A549 (cell line): ENCODE results near the gene TTI1. TPM values are rescaled to one million over a fixed set of nuclear protein-coding genes. Genes with fewer than 3 reads are reported as not detected.

Source experiments
- ATAC-seq, 2 experiments: fragments of 200-7000 bp in 1 of 2; fragments of >200 bp in 1 of 2; cut with Nextera tagmentation in 1 of 2; cut with Tn5 transposase in 1 of 2; 3 replicates each; pipeline versions ENCODE4 v1.8.0 to v1.9.1; 2018 to 2020; ENCODE audit warnings: mild to moderate bottlenecking in 1 of 2, moderate library complexity in 1 of 2
- CTCF ChIA-PET: fragments of 300-600 bp; sonication (Branson Sonifier 250); formaldehyde crosslinking; extraction: SDS; loops from one replicate; lab custom pipeline; 2021; ENCODE audit warnings: antibody characterized with exemption, inconsistent platforms; lab: Yijun Ruan, JAX
- POLR2A ChIA-PET: fragments of 350-600 bp; formaldehyde crosslinking; extraction: SDS; loops from one replicate; lab custom pipeline; 2021; ENCODE audit warnings: antibody characterized with exemption, inconsistent platforms; lab: Yijun Ruan, JAX
- DNase-seq, 2 experiments: peaks; one replicate each; pipeline versions ENCODE4 v3.0.0 to v3.0.0-alpha.2; 2011 to 2016; ENCODE audit warnings: low read depth in 1 of 2, low spot score in 1 of 2
- FAIRE-seq: peaks from 2 replicates; lab custom pipeline; 2011; peaks lifted over from hg19 to GRCh38; lab: Jason Lieb, UNC
- H3K27ac ChIP-seq, 2 experiments: fragments of >200 bp; sonication (Bioruptor Twin); formaldehyde crosslinking; 3 replicates each; pipeline ENCODE4 v1.5.1; 2016 to 2017
- H3K4me1 ChIP-seq: fragments of >200 bp; sonication (Bioruptor Twin); formaldehyde crosslinking; 3 replicates; pipeline ENCODE4 v1.6.1; 2016
- H3K4me2 ChIP-seq: fragments of >200 bp; sonication (Bioruptor Twin); formaldehyde crosslinking; 3 replicates; pipeline ENCODE4 v1.6.1; 2016
- H3K4me3 ChIP-seq: fragments of >200 bp; sonication (Bioruptor Twin); formaldehyde crosslinking; 3 replicates; pipeline ENCODE4 v1.5.1; 2016
- H3K9me3 ChIP-seq: fragments of >200 bp; sonication (Bioruptor Twin); formaldehyde crosslinking; 3 replicates; pipeline ENCODE4 v1.6.1; 2016
- CEBPB ChIP-seq, 2 experiments: fragments of >200 bp in 1 of 2; sonication (Bioruptor Twin) in 1 of 2; formaldehyde crosslinking in 1 of 2; IDR thresholded peaks; 2 replicates each; pipeline ENCODE4 v1.6.1; 2012 to 2016
- FOSB ChIP-seq: fragments of 250-450 bp; sonication (Bioruptor Pico); IDR thresholded peaks from 2 replicates; pipeline ENCODE4 v1.5.0; 2020; ENCODE audit warnings: mild to moderate bottlenecking, moderate library complexity
- FOXS1 ChIP-seq: fragments of 250-450 bp; sonication (Bioruptor Pico); IDR thresholded peaks from 2 replicates; pipeline ENCODE4 v1.5.0; 2020; ENCODE audit warnings: mild to moderate bottlenecking, moderate library complexity
- HDAC2 ChIP-seq: fragments of 200-600 bp; sonication (generic); IDR thresholded peaks from 2 replicates; pipeline ENCODE4 v1.6.1; 2016
- JUNB ChIP-seq: fragments of >200 bp; sonication (Bioruptor Twin); formaldehyde crosslinking; IDR thresholded peaks from 2 replicates; pipeline ENCODE4 v1.6.1; 2016
- MYC ChIP-seq: IDR thresholded peaks from 2 replicates; pipeline ENCODE4 v1.6.1; 2012; ENCODE audit warnings: mild to moderate bottlenecking, inconsistent platforms, low read length, improper control_type of control experiment, borderline replicate concordance
- NFE2L2 ChIP-seq: fragments of 150-350 bp; conservative IDR thresholded peaks from 2 replicates; pipeline ENCODE4 v1.6.1; 2014; ENCODE audit warnings: low read length
- NPAS2 ChIP-seq: fragments of 250-450 bp; sonication (Bioruptor Pico); IDR thresholded peaks from 2 replicates; pipeline ENCODE4 v1.8.0; 2022; ENCODE audit warnings: mild to moderate bottlenecking, moderate library complexity, borderline replicate concordance
- NR3C1 ChIP-seq: fragments of >200 bp; sonication (Bioruptor Twin); formaldehyde crosslinking; IDR thresholded peaks from 3 replicates; pipeline ENCODE4 v1.6.1; 2017
- RAD21 ChIP-seq, 2 experiments: fragments of >200 bp in 1 of 2; sonication (Bioruptor Twin) in 1 of 2; formaldehyde crosslinking in 1 of 2; IDR thresholded peaks in 1 of 2; conservative IDR thresholded peaks in 1 of 2; 2 replicates in 1 of 2; 3 replicates in 1 of 2; pipeline ENCODE4 v1.6.1; 2012 to 2018; ENCODE audit warnings: inconsistent platforms in 1 of 2
- RNF2 ChIP-seq: fragments of 200-600 bp; sonication (generic); IDR thresholded peaks from 2 replicates; pipeline ENCODE4 v1.6.1; 2016; ENCODE audit warnings: low read depth, mild to moderate bottlenecking, antibody characterized with exemption, moderate library complexity, borderline replicate concordance
- SMC3 ChIP-seq: fragments of >200 bp; sonication (Bioruptor Twin); formaldehyde crosslinking; IDR thresholded peaks from 3 replicates; pipeline ENCODE4 v1.6.1; 2018; ENCODE audit warnings: inconsistent platforms
- SREBF2 ChIP-seq: fragments of 450-650 bp; IDR thresholded peaks from 2 replicates; pipeline ENCODE4 v1.6.1; 2014; ENCODE audit warnings: mild to moderate bottlenecking, moderate library complexity
- TFCP2L1 ChIP-seq: fragments of 250-450 bp; sonication (Bioruptor Pico); IDR thresholded peaks from 2 replicates; pipeline ENCODE4 v1.5.0; 2021; ENCODE audit warnings: mild to moderate bottlenecking
- TP53 ChIP-seq: fragments of 250-450 bp; sonication (Bioruptor Pico); IDR thresholded peaks from 2 replicates; pipeline ENCODE4 v1.5.0; 2021; ENCODE audit warnings: mild to moderate bottlenecking, moderate library complexity
- ZFP36 ChIP-seq: fragments of 450-650 bp; IDR thresholded peaks from 2 replicates; pipeline ENCODE4 v1.6.1; 2014; ENCODE audit warnings: borderline replicate concordance; ENCODE audit not compliant: partially characterized antibody
- ZSCAN20 ChIP-seq: fragments of 250-450 bp; sonication (Bioruptor Pico); IDR thresholded peaks from 2 replicates; pipeline ENCODE4 v1.8.0; 2022; ENCODE audit warnings: mild to moderate bottlenecking, moderate library complexity
- WGBS: methylation state at CpG from one replicate; pipeline ENCODE4 v1.1.6; 2017; ENCODE audit errors: missing lambda C conversion rate; 5-methylcytosine and 5-hydroxymethylcytosine counted together
- polyA plus RNA-seq, 4 experiments: library from polyadenylated mRNA; depleted of rRNA in 3 of 4; stranded (reverse); fragments of >200 nt; fragmentation: RNase III in 1 of 4; extraction: RNeasy Plus Mini Kit Qiagen cat#74134 plus additional on column Dnase treatment in 1 of 4; gene quantifications; 2 replicates in 3 of 4; 3 replicates in 1 of 4; pipeline ENCODE4 v1.2.3, GENCODE V29; 2011 to 2017
- TF ChIP-seq, protein P1 (sequence below): fragments of 250-450 bp; sonication (Bioruptor Pico); IDR thresholded peaks from 2 replicates; pipeline ENCODE4 v1.5.0; 2021; ENCODE audit warnings: mild to moderate bottlenecking, moderate library complexity, borderline replicate concordance
- TF ChIP-seq, protein P2 (sequence below): fragments of 200-600 bp; sonication (generic); IDR thresholded peaks from 2 replicates; pipeline ENCODE4 v1.6.1; 2016; ENCODE audit warnings: antibody characterized with exemption, mild to moderate bottlenecking, moderate library complexity
- TF ChIP-seq, protein P3 (sequence below): fragments of 450-650 bp; IDR thresholded peaks from 2 replicates; pipeline ENCODE4 v1.6.1; 2014; ENCODE audit warnings: antibody characterized with exemption

The TTI1 gene
- polyA plus RNA-seq, 2 of the 4 experiments (the other 2 are of a cell fraction), result 20.6 to 27.9 TPM

DNA sequence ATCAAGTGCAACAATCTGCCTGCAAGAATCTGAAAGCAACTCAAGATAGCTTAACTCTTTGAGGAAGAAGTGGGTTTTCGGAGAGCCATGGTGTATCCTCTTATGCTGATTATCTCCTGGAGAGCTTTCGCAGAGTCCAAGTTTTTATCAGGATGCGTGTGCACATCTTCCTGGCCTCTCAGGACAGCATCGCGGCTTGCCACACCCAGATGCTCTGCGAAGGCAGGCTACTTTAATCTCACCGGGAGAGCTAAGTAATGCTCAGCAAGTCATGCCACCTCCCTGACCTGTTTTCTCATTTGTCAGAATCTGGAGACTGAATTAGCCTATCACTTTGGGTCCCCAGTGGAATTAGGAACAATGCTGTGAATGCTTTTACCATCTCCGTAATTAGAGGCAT is 52.9 kb downstream of the TTI1 start:
- DNase-seq (no peak), FAIRE-seq (no peak), ATAC-seq (no peak)
- Histone ChIP-seq H3K9me3 (no peaks in the 10 kb centered on the region), H3K4me2 (no peak overlapping the region), H3K4me3 (no peak overlapping the region), H3K27ac (no peak overlapping the region), H3K4me1 (no peaks in the 10 kb centered on the region)
- no peak for TF ChIP-seq HDAC2
- TF ChIP-seq TFCP2L1 (CRISPR knock-in tag), result no peak
- no peak for TF ChIP-seq TP53
- POLR2A ChIA-PET, result no interaction called here
- 89% methylated on average over 8 of the region's 8 CpGs for WGBS
- CTCF ChIA-PET, result interaction anchor here (0.9 to 4.2 kb wide), 7 partner anchors 13 to 416 kb away, joined by 3 to 41 read pairs (median 4); partner anchors contain the start of gene VSTM2L

DNA sequence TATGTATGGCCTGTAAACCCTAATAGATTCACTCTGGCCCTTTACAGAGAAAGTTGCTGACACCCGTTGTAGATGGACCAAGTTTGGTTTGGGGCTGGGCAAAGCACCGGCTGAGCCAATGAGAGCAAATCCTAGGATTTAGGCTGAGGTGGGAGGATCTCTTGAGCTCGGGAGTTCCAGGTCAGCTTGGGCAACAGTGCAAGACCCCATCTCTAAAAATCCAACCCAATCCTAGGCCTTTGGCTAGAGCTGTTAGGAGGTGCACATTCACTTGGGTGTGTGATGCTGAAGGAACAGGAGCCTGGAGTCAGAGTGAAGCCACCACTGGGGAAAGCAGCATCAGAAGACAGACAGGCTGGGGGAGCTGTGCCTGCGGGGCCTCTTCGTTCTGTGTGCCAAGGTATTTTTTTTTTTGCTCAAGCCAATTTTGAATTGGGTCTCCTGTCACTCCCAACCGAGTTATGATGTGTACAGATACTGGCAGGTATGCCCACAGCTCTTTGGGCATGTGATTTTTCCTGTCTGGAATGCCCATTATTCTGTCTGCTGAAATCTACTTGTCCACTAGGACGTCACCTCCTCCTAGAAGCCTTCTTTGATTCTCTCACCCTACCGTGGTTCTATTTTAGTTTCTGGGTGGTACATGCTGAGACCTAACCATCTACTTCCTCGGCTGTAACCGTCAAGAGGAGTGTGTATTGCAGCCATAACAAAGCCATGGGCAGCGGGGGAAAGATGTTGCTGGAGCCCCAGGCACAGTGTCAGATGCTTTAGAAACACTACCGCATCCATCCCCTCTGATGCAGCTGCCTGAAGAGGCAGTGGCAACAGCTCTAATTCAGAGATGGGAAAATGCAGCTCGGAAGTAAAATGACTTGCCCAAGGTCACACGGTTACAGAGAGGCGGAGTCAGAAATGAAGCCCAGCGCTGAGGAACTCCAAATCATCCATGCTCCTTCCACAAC is 54.0 kb downstream of the TTI1 start:
- WGBS, result 84% methylated on average over 16 of the region's 16 CpGs
- DNase-seq, result no peak

DNA sequence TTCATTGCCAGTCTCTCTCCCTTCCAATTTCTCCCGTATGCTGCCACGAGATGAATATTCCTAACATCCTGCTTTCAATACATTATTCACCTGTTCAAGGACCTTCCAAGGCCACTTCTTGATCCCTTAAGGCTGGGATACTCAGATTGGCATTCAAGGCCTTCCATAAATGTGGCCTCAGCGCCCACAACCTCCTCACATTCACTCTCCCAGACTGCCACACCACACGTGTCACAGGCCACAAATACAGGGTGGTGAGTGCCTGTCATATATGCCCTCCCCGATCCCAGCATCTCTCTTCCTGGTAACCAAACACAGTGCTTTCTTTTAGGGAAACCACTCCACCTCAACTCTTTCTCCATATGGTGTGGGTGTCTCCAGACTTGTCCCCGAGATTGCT is 55.5 kb downstream of the TTI1 start:
- FAIRE-seq (no peak), DNase-seq (no peak), ATAC-seq (no peak)
- no peak overlapping the region for H3K27ac ChIP-seq
- H3K4me3 ChIP-seq, result no peak overlapping the region
- TF ChIP-seq SREBF2 (no peak), NFE2L2 (no peak), RNF2 (no peak), NR3C1 (no peak)
- TF ChIP-seq, protein P1, sequence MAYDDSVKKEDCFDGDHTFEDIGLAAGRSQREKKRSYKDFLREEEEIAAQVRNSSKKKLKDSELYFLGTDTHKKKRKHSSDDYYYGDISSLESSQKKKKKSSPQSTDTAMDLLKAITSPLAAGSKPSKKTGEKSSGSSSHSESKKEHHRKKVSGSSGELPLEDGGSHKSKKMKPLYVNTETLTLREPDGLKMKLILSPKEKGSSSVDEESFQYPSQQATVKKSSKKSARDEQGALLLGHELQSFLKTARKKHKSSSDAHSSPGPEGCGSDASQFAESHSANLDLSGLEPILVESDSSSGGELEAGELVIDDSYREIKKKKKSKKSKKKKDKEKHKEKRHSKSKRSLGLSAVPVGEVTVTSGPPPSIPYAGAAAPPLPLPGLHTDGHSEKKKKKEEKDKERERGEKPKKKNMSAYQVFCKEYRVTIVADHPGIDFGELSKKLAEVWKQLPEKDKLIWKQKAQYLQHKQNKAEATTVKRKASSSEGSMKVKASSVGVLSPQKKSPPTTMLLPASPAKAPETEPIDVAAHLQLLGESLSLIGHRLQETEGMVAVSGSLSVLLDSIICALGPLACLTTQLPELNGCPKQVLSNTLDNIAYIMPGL (CRISPR knock-in tag), result no peak
- ChIA-PET CTCF (no interaction called here), POLR2A (no interaction called here)
- WGBS, result 69% methylated on average over 6 of the region's 6 CpGs
- H3K9me3 ChIP-seq, result no peaks in the 10 kb centered on the region
- H3K4me1 ChIP-seq, result no peaks in the 10 kb centered on the region
- H3K4me2 ChIP-seq, result no peak overlapping the region

More for the DNA sequence above, 54.0 kb downstream of the TTI1 start:
- ChIA-PET POLR2A (no interaction called here), CTCF (interaction anchor here (0.6 to 4.2 kb wide), 8 partner anchors 8 to 459 kb away, joined by 3 to 41 read pairs (median 4); partner anchors contain the start of gene VSTM2L)
- H3K4me1 ChIP-seq, result no peaks in the 10 kb centered on the region
- FAIRE-seq (no peak), ATAC-seq (no peak)
- TF ChIP-seq FOXS1 (no peak), ZFP36 (peak; percentile 88)
- TF ChIP-seq, protein P2, sequence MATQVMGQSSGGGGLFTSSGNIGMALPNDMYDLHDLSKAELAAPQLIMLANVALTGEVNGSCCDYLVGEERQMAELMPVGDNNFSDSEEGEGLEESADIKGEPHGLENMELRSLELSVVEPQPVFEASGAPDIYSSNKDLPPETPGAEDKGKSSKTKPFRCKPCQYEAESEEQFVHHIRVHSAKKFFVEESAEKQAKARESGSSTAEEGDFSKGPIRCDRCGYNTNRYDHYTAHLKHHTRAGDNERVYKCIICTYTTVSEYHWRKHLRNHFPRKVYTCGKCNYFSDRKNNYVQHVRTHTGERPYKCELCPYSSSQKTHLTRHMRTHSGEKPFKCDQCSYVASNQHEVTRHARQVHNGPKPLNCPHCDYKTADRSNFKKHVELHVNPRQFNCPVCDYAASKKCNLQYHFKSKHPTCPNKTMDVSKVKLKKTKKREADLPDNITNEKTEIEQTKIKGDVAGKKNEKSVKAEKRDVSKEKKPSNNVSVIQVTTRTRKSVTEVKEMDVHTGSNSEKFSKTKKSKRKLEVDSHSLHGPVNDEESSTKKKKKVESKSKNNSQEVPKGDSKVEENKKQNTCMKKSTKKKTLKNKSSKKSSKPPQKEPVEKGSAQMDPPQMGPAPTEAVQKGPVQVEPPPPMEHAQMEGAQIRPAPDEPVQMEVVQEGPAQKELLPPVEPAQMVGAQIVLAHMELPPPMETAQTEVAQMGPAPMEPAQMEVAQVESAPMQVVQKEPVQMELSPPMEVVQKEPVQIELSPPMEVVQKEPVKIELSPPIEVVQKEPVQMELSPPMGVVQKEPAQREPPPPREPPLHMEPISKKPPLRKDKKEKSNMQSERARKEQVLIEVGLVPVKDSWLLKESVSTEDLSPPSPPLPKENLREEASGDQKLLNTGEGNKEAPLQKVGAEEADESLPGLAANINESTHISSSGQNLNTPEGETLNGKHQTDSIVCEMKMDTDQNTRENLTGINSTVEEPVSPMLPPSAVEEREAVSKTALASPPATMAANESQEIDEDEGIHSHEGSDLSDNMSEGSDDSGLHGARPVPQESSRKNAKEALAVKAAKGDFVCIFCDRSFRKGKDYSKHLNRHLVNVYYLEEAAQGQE, result peak; percentile 40; the same call in 1 of the 2 replicates
- no peak overlapping the region for H3K4me3 ChIP-seq
- no peaks in the 10 kb centered on the region for H3K9me3 ChIP-seq
- no peak overlapping the region for H3K27ac ChIP-seq
- no peak overlapping the region for H3K4me2 ChIP-seq

DNA sequence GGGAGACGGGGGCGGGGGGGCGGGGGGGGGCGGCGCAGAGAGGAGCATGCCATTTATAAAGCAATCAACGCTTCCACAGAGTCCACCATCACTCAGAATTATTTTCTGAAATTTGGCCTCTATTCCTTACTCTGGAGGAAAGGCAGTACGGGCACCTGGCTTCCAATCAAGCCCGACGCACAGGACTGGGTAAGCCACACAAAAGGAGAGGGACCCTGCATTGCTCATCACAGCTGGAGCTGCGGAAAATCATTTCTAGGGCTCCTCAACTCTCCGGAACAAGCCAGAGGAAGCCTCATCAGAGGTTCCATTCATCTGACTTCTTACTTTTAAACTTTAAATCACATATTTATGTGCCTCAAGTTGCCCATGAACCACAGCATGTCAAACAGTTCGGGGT is 55.9 kb downstream of the TTI1 start:
- FAIRE-seq (no peak), DNase-seq (no peak), ATAC-seq (no peak)
- WGBS, result 67% methylated on average over 11 of the region's 12 CpGs
- Histone ChIP-seq H3K27ac (no peak overlapping the region), H3K9me3 (no peaks in the 10 kb centered on the region), H3K4me1 (no peaks in the 10 kb centered on the region), H3K4me3 (no peak overlapping the region), H3K4me2 (no peak overlapping the region)
- CTCF ChIA-PET, result no interaction called here
- POLR2A ChIA-PET, result no interaction called here
- TF ChIP-seq, protein P3, sequence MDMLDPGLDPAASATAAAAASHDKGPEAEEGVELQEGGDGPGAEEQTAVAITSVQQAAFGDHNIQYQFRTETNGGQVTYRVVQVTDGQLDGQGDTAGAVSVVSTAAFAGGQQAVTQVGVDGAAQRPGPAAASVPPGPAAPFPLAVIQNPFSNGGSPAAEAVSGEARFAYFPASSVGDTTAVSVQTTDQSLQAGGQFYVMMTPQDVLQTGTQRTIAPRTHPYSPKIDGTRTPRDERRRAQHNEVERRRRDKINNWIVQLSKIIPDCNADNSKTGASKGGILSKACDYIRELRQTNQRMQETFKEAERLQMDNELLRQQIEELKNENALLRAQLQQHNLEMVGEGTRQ, result no peak
- TF ChIP-seq CEBPB (IDR thresholded peaks at IDR 0.05), result no peak
- TF ChIP-seq RNF2, result no peak
- no peak for TF ChIP-seq RAD21 (conservative IDR thresholded peaks at IDR 0.05 in 1 of 2, IDR thresholded peaks at IDR 0.05 in 1 of 2)
- no peak for TF ChIP-seq ZFP36
- TF ChIP-seq JUNB, result no peak
- TF ChIP-seq SMC3, result no peak
- TF ChIP-seq FOSB (CRISPR knock-in tag), result no peak
- TF ChIP-seq MYC, result no peak
- no peak for TF ChIP-seq ZSCAN20 (CRISPR knock-in tag)
- TF ChIP-seq NPAS2 (CRISPR knock-in tag), result no peak
